Ishikawa (cell line): ENCODE measurements around the gene INTS14.

Experiments
- CEBPB ChIP-seq: IDR thresholded peaks from 2 replicates; pipeline ENCODE4 v1.6.1; 2012
- CREB1 ChIP-seq: IDR thresholded peaks from 2 replicates; pipeline ENCODE4 v1.6.1; 2012; ENCODE audit warnings: low read depth
- EGR1 ChIP-seq: IDR thresholded peaks from 2 replicates; pipeline ENCODE4 v1.6.1; 2012
- NFIC ChIP-seq: IDR thresholded peaks from 2 replicates; pipeline ENCODE4 v1.6.1; 2012
- RAD21 ChIP-seq: IDR thresholded peaks from 2 replicates; pipeline ENCODE4 v1.6.1; 2012; ENCODE audit warnings: low read depth
- TCF12 ChIP-seq: IDR thresholded peaks from 2 replicates; pipeline ENCODE4 v1.6.1; 2012; ENCODE audit warnings: low read depth
- YY1 ChIP-seq: IDR thresholded peaks from 2 replicates; pipeline ENCODE4 v1.6.1; 2012; ENCODE audit warnings: low read depth
- TF ChIP-seq, protein P1 (sequence below): IDR thresholded peaks from 2 replicates; pipeline ENCODE4 v1.6.1; 2012; ENCODE audit warnings: low read depth, mild to moderate bottlenecking
- TF ChIP-seq, protein P2 (sequence below): IDR thresholded peaks from 2 replicates; pipeline ENCODE4 v1.6.1; 2012

- TF ChIP-seq, protein P1, sequence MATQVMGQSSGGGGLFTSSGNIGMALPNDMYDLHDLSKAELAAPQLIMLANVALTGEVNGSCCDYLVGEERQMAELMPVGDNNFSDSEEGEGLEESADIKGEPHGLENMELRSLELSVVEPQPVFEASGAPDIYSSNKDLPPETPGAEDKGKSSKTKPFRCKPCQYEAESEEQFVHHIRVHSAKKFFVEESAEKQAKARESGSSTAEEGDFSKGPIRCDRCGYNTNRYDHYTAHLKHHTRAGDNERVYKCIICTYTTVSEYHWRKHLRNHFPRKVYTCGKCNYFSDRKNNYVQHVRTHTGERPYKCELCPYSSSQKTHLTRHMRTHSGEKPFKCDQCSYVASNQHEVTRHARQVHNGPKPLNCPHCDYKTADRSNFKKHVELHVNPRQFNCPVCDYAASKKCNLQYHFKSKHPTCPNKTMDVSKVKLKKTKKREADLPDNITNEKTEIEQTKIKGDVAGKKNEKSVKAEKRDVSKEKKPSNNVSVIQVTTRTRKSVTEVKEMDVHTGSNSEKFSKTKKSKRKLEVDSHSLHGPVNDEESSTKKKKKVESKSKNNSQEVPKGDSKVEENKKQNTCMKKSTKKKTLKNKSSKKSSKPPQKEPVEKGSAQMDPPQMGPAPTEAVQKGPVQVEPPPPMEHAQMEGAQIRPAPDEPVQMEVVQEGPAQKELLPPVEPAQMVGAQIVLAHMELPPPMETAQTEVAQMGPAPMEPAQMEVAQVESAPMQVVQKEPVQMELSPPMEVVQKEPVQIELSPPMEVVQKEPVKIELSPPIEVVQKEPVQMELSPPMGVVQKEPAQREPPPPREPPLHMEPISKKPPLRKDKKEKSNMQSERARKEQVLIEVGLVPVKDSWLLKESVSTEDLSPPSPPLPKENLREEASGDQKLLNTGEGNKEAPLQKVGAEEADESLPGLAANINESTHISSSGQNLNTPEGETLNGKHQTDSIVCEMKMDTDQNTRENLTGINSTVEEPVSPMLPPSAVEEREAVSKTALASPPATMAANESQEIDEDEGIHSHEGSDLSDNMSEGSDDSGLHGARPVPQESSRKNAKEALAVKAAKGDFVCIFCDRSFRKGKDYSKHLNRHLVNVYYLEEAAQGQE = no peak
- TF ChIP-seq RAD21 (no peak), CEBPB (no peak), CREB1 (no peak), YY1 (no peak), NFIC (no peak), EGR1 (no peak), TCF12 (no peak)
- TF ChIP-seq, protein P2, sequence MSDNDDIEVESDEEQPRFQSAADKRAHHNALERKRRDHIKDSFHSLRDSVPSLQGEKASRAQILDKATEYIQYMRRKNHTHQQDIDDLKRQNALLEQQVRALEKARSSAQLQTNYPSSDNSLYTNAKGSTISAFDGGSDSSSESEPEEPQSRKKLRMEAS = no peak
These were observed 75.7 kb downstream of the INTS14 start for GRCh38 chr15:65535192-65535591.
